Fibroblast of skin of scalp (primary cell): ENCODE measurements around the gene PRR5.
A peak's percentile ranks its signal among the peaks of the same experiment; 100 is the strongest.
"Not testable (repeated sequence)": the region's sequence is repeated elsewhere in the genome, so short reads cannot be mapped to it uniquely, and the experiment has no call there.

Source experiments
- DNase-seq: peaks from one replicate; pipeline ENCODE4 v3.0.0-alpha.2; 2013

Gene PRR5

GRCh38 chr22:44736581-44737405 is 34.8 kb downstream of the PRR5 start:
- no peak for DNase-seq

- DNase-seq = no peak
Observed at GRCh38 chr22:44737406-44738346, 35.7 kb downstream of the PRR5 start.

GRCh38 chr22:44738347-44738715 is 36.3 kb downstream of the PRR5 start:
- DNase-seq = no peak

DNA sequence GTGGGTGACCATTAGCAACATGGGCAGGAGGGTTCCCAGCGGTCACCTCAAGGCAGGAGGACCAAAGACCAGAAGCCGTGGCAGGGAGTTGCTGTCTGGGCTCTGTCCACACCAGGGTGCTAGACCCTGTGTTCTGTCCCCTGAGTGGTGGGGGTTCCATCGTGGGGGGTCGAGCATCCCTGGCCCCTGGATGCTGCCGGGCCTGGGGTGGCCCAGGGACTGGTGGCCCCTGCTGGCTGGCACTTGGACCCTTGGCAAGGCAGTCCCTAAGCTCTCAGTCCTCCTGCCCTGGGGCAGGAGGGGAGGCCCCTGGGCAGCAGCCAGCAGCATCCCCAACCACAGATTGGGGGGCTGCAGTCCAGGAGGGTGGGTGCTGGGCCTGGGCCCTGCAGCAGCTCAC is 37.0 kb downstream of the PRR5 start:
- no peak for DNase-seq

DNA sequence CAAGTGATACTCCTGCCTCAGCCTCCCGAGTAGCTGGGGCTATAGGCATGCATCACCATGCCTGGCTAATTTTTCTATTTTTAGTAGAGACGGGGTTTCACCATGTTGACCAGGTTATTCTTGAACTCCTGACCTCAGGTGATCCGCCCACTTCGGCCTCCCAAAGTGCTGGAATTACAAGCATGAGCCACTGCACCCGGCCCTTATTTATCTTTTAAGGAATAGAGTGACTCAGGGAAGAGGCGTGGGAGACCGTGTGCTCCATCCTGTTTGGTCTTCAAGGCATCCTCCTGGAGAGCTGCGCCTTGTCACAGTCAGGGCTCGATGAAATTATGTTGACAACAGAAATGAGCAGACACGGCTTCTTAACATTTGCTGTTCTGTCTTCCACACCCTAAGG is 37.7 kb downstream of the PRR5 start:
- peak; percentile 44 for DNase-seq

GRCh38 chr22:44740307-44740706 is 38.3 kb downstream of the PRR5 start:
- no peak for DNase-seq

- DNase-seq = no peak
Observed at GRCh38 chr22:44741929-44742328, 39.9 kb downstream of the PRR5 start.

DNA sequence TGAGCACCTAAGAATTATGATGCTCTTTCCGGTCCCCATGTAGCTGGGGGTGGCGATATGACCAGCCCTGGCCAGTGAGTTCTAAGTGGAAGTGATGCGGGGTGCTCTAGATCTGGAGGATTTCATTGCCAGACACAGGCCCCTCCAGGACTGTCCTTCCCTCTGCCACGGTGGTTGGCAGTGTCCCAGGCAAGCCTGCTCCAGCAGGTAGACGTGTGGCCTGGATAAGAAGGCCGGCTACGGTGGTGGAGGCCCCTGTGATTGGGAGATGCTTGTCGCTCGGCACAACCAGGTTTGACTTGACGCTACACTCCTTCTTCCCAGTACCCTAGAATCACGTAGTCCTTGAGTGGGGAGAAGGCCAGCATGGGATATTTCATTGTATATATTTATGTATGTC is 41.2 kb downstream of the PRR5 start:
- DNase-seq = no peak

GRCh38 chr22:44743804-44744211 is 41.8 kb downstream of the PRR5 start:
- DNase-seq = peak; percentile 30

- DNase-seq = no peak
Observed at GRCh38 chr22:44745853-44746789, 44.1 kb downstream of the PRR5 start.

GRCh38 chr22:44747784-44748127 is 45.8 kb downstream of the PRR5 start:
- DNase-seq = not testable (repeated sequence)

GRCh38 chr22:44748524-44748923 is 46.5 kb downstream of the PRR5 start:
- no peak for DNase-seq

- no peak for DNase-seq
Observed at GRCh38 chr22:44750481-44750880, 48.5 kb downstream of the PRR5 start.

GRCh38 chr22:44752285-44753188 is 50.5 kb downstream of the PRR5 start, which contains the start of gene ARHGAP8:
TSS of gene ARHGAP8 (plus strand) at chr22:44752575. CDS start at chr22:44786528, 33,953 bp downstream.
- DNase-seq = no peak

DNA sequence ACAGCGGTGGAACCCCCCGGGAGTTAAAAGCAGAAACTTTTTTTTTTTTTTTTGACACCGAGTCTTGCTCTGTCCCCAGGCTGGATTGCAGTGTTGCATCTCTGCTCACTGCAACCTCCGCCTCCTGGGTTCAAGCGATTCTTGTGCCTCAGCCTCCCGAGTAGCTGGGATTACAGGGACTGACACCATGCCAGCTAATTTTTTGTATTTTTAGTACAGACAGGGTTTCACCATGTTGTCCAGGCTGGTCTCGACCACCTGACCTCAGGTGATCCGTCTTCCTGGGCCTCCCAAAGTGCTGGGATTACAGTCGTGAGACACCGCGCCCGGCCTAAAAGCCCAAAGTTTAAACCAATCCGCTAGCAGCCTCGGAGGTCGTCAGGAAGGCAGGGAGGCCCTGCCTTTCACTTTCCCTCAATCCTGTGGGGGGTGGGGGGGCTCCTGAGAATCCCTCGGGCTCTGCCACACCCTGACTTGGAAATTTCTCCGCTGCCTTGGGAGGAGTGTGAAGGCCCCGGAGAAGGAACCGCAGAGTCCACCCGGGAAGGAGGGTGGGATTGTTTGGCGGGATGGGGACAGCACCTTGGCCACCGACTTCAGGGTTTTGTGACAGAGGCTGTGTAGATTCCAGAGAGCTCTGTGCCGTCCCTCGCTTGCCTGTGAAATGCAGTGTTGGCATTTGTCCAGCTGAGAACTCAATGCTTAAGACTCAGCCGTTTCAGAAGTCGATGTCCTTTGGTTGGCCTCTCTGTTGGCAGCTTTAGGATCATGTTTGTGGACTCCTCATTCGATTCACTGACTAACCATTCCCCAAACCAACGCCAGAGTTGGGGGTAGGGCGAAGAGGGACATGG is 51.4 kb downstream of the PRR5 start:
- peak; percentile 73 for DNase-seq

DNA sequence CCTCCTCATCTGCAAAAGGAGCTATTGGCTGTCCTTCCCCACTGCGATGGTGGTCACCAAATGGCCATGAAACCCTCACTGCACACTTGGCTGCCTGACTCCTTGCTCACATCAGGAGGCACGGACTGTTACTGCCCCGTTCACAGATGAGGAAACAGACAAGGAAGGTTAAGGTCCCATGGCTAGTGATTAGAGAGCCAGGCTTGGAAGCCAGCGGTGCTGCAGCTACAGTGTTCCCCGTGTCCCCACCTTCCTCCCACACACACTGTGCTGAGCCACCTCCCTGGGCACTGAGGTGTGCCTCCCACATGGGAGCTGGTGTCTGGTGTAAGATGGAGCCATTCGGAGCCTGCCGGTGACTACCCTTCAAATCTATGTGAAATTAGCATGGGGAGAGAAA is 53.0 kb downstream of the PRR5 start:
- no peak for DNase-seq

GRCh38 chr22:44755417-44755816 is 53.4 kb downstream of the PRR5 start:
- no peak for DNase-seq

DNA sequence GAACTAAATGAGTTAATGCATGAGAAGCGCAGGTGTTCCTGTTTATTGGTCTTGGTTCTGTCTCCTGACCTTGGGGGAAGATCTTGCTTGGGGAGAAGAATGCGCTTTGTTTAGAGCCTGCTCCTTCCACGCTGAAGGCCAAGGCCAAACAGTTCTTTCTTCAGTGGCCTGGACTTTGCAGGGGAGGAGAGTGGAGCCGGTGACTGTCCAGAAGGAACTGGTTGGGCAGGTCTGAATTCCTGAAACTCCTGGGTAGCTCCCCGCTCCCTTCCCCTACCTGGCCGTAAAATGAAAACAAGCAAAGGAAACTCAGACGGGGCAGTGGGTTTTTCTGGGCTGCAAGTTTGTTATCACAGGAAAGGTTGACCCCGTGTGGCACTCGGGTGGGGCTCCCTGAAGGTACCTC is 54.0 kb downstream of the PRR5 start:
- no peak for DNase-seq

- peak; percentile 49 for DNase-seq
Observed at GRCh38 chr22:44758344-44758973, 56.5 kb downstream of the PRR5 start.

- no peak for DNase-seq
Observed at GRCh38 chr22:44759001-44759400, 57.0 kb downstream of the PRR5 start.
